Natural killer cell (primary cell): Measurements from ENCODE around the gene SORBS1. TPM values are rescaled to one million over a fixed set of nuclear protein-coding genes. Genes with fewer than 3 reads are reported as not detected.

ENCODE experiments used
- ATAC-seq, 3 donors: fragments of 150-1000 bp in 2 of 3; fragments of 200-7000 bp in 1 of 3; cut with Tn5 transposase; 1 replicate in 1 of 3; 2 replicates in 2 of 3; pipeline ENCODE4 v1.10.0; 2021; ENCODE audit warnings: mild to moderate bottlenecking in 2 of 3, moderate library complexity in 2 of 3
- DNase-seq, 2 donors: peaks; one replicate each; pipeline versions ENCODE4 v3.0.0 to v3.0.0-alpha.2; 2013 to 2021; ENCODE audit warnings: mixed read lengths in 1 of 2
- H3K27ac ChIP-seq: one replicate; pipeline ENCODE4 v1.5.1; 2013; ENCODE audit warnings: mild to moderate bottlenecking, low read length
- H3K27me3 ChIP-seq: one replicate; pipeline ENCODE4 v1.6.1; 2013; ENCODE audit warnings: low read length; ENCODE audit not compliant: control insufficient read depth, insufficient read depth
- H3K36me3 ChIP-seq: one replicate; pipeline ENCODE4 v1.6.1; 2013; ENCODE audit warnings: low read length; ENCODE audit not compliant: control insufficient read depth, insufficient read depth
- H3K4me1 ChIP-seq: one replicate; pipeline ENCODE4 v1.6.1; 2013; ENCODE audit warnings: low read length; ENCODE audit not compliant: control insufficient read depth, insufficient read depth
- H3K4me3 ChIP-seq: one replicate; pipeline ENCODE4 v1.5.1; 2013; ENCODE audit warnings: low read length
- H3K9me3 ChIP-seq: one replicate; pipeline ENCODE4 v1.6.1; 2013; ENCODE audit warnings: low read length; ENCODE audit not compliant: control insufficient read depth, insufficient read depth
- H3K27ac Mint-ChIP-seq, 2 donors: one replicate each; pipeline ENCODE4 v1.8.0; 2022; ENCODE audit warnings: mild to moderate bottlenecking in 2 of 2, mixed read lengths in 2 of 2, moderate library complexity in 1 of 2
- H3K27me3 Mint-ChIP-seq, 2 donors: one replicate each; pipeline ENCODE4 v1.8.0; 2022; ENCODE audit warnings: low read depth in 2 of 2, mixed read lengths in 2 of 2
- H3K36me3 Mint-ChIP-seq: one replicate; pipeline ENCODE4 v1.8.0; 2022; ENCODE audit warnings: mixed read lengths
- H3K4me1 Mint-ChIP-seq, 2 donors: one replicate each; pipeline ENCODE4 v1.8.0; 2022; ENCODE audit warnings: mixed read lengths in 2 of 2
- H3K4me3 Mint-ChIP-seq: one replicate; pipeline ENCODE4 v1.8.0; 2022; ENCODE audit warnings: mild to moderate bottlenecking, moderate library complexity, mixed read lengths
- H3K9me3 Mint-ChIP-seq, 2 donors: one replicate each; pipeline ENCODE4 v1.8.0; 2022; ENCODE audit warnings: mixed read lengths in 2 of 2
- WGBS: methylation state at CpG from one replicate; pipeline ENCODE4 v1.1.7; 2013; ENCODE audit warnings: missing lambda C conversion rate; ENCODE audit not compliant: insufficient coverage; 5-methylcytosine and 5-hydroxymethylcytosine counted together
- intact Hi-C: fragments of 100-400 bp; cut with micrococcal nuclease; formaldehyde crosslinking; loops from one replicate; pipeline ENCODE4 v1.14.2; 2022
- total RNA-seq, 4 donors: library from RNA; stranded (reverse); fragments of 120-200 nt in 1 of 4; gene quantifications; one replicate each; pipeline versions ENCODE4 v1.2.3 to v1.2.4, GENCODE V29; 2013 to 2022
- TF ChIP-seq, protein P1 (sequence below): fragments of 200-600 bp; IDR thresholded peaks from one replicate; pipeline ENCODE4 v1.8.0; 2022; ENCODE audit warnings: antibody characterized with exemption

SORBS1 gene
- total RNA-seq, 3 donors from 2014 or later (not counting 1 experiment from before 2014, with no cell fraction given): 2.4 to 5.4 (median 2.8) TPM

DNA sequence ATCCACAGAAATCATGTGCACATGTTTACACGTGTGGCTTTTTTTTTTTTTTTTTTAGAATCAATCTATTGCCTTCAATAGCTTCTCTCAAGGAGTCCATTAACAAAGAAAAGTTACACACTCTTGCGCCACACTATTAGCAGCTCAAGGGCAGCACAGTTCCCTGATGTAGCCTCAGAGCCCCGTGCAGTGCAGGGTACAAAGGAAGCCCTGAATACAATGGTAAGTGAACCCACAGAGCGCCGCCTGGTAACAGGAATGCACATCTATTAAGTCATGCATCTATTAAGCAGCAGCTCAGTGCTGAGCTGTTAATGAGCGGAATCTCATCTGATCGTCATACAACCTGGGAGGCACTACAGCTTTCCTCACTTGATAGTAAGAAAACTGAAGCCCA lies 156.7 kb downstream of the SORBS1 start:
- intact Hi-C loops: no loop called here
- no peaks in the 10 kb centered on the region for H3K9me3 ChIP-seq
- no peak overlapping the region for H3K4me3 Mint-ChIP-seq
- no peaks in the 10 kb centered on the region for H3K36me3 Mint-ChIP-seq
- no peak overlapping the region for H3K27ac Mint-ChIP-seq
- H3K4me3 ChIP-seq: no peak overlapping the region
- 89% methylated on average over 7 of the region's 7 CpGs for WGBS
- no peak overlapping the region for H3K27ac ChIP-seq
- TF ChIP-seq, protein P1, sequence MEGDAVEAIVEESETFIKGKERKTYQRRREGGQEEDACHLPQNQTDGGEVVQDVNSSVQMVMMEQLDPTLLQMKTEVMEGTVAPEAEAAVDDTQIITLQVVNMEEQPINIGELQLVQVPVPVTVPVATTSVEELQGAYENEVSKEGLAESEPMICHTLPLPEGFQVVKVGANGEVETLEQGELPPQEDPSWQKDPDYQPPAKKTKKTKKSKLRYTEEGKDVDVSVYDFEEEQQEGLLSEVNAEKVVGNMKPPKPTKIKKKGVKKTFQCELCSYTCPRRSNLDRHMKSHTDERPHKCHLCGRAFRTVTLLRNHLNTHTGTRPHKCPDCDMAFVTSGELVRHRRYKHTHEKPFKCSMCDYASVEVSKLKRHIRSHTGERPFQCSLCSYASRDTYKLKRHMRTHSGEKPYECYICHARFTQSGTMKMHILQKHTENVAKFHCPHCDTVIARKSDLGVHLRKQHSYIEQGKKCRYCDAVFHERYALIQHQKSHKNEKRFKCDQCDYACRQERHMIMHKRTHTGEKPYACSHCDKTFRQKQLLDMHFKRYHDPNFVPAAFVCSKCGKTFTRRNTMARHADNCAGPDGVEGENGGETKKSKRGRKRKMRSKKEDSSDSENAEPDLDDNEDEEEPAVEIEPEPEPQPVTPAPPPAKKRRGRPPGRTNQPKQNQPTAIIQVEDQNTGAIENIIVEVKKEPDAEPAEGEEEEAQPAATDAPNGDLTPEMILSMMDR: no peak
- no peaks in the 10 kb centered on the region for H3K36me3 ChIP-seq
- H3K4me1 Mint-ChIP-seq: no peaks in the 10 kb centered on the region
- H3K27me3 ChIP-seq: no peaks in the 10 kb centered on the region
- no peaks in the 10 kb centered on the region for H3K4me1 ChIP-seq
- DNase-seq (no peak), ATAC-seq (no peak)
- no peaks in the 10 kb centered on the region for H3K27me3 Mint-ChIP-seq
- no peaks in the 10 kb centered on the region for H3K9me3 Mint-ChIP-seq

DNA sequence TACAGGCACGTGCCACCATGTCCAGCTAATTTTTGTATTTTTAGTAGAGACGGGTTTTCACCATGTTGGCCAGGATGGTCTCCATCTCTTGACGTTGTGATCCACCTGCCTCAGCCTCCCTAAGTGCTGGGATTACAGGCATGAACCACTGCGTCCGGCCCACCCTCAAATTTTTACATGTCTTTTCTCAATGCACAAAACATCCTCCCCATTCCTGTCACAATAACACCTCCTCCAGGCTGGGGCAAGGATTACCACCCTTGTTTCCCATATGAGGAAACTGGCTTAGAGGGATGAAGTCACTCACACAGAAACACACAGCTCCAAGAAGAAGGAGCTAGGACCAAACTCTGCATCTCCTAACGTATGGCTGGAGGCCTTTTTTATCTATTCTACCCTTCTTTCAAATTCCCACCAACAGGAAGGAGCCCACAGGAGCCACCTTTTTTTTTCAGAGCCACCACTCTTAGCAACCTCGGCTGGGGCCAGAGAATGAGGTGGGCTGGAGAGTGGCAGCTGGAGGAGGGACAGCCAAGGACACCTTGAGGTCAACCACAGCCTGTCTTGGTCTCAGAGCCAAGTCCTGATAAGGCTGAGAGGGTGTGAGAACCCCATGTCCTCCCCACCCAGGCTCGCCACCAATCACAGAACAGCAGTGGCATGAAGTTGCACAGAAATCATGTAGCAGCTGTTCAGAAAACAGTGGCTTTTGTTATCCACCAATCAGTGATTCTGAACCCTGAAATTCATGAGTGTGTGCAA lies 157.3 kb downstream of the SORBS1 start:
- H3K4me1 Mint-ChIP-seq: no peaks in the 10 kb centered on the region
- Histone ChIP-seq H3K4me1 (no peaks in the 10 kb centered on the region), H3K27me3 (no peaks in the 10 kb centered on the region), H3K36me3 (no peaks in the 10 kb centered on the region), H3K4me3 (no peak overlapping the region), H3K9me3 (no peaks in the 10 kb centered on the region), H3K27ac (no peak overlapping the region)
- ATAC-seq (no peak), DNase-seq (no peak)
- H3K27ac Mint-ChIP-seq: no peak overlapping the region
- TF ChIP-seq, protein P1: no peak
- intact Hi-C loops: no loop called here
- H3K36me3 Mint-ChIP-seq: no peaks in the 10 kb centered on the region
- WGBS: 86% methylated on average over 8 of the region's 8 CpGs
- H3K9me3 Mint-ChIP-seq: no peaks in the 10 kb centered on the region
- no peaks in the 10 kb centered on the region for H3K27me3 Mint-ChIP-seq
- H3K4me3 Mint-ChIP-seq: no peak overlapping the region

DNA sequence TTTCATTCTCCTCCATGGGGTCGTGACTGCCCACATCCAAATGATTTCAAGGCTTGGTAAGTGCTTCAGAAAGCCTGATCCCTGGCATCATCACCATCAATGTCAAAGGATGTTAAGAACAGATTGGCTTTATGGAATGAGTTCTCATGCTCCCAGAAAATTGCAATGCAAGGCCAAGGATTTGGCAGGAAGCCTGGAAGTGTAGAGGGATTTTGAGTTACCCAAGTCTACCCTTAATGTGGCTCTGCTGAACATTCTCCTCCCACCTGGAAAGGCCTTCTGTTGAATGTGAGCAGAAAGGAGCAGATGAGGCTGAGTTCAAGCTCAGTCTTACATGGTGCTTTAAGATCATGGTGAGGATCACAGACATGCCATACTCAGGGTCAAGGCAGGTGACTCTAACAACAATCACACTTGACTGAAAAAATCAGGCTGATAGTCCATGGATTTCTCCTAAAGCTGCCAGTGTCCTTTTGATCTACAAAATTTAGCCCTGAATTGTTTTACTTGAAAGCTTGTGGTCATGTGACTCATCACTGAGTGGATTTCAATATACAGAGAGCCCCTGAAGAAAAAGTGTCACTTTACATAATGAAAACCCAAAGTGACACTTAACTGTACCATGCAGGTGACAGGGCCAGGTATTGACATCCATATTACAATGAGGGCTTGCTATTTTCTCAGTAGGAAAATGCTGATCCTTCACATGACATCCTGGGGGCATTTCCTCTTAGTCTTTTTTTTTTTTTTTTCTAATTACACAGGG lies 159.3 kb downstream of the SORBS1 start:
- Mint-ChIP-seq H3K36me3 (no peaks in the 10 kb centered on the region), H3K4me3 (no peak overlapping the region), H3K9me3 (no peaks in the 10 kb centered on the region), H3K27me3 (no peaks in the 10 kb centered on the region), H3K27ac (no peak overlapping the region), H3K4me1 (no peaks in the 10 kb centered on the region)
- H3K4me1 ChIP-seq: no peaks in the 10 kb centered on the region
- no peaks in the 10 kb centered on the region for H3K36me3 ChIP-seq
- H3K27ac ChIP-seq: no peak overlapping the region
- no peaks in the 10 kb centered on the region for H3K27me3 ChIP-seq
- DNase-seq (no peak), ATAC-seq (no peak)
- 50% methylated on average over 1 of the region's 1 CpG for WGBS
- H3K9me3 ChIP-seq: no peaks in the 10 kb centered on the region
- TF ChIP-seq, protein P1: no peak
- H3K4me3 ChIP-seq: no peak overlapping the region
- intact Hi-C loops: no loop called here
